Loucy (cell line): Measurements from ENCODE around the gene NOX5.

Source experiments
- H2AFZ ChIP-seq: fragments of 200-600 bp; sonication (generic); 2 replicates; pipeline ENCODE4 v1.6.0; 2016; ENCODE audit warnings: antibody characterized with exemption, mild to moderate bottlenecking, low read length, moderate library complexity
- H3F3A ChIP-seq: fragments of 200-600 bp; 2 replicates; pipeline ENCODE4 v1.6.0; 2016; ENCODE audit warnings: antibody characterized with exemption, low read depth, mild to moderate bottlenecking
- H3K27me3 ChIP-seq: fragments of 200-600 bp; sonication (generic); 2 replicates; pipeline ENCODE4 v1.6.1; 2014; ENCODE audit warnings: low read length, mild to moderate bottlenecking; ENCODE audit not compliant: insufficient read depth, poor library complexity, severe bottlenecking
- H3K36me3 ChIP-seq: fragments of 200-600 bp; sonication (generic); 2 replicates; pipeline ENCODE4 v1.6.1; 2016; ENCODE audit warnings: low read length; ENCODE audit not compliant: insufficient read depth
- H3K4me1 ChIP-seq: fragments of 200-600 bp; sonication (generic); 2 replicates; pipeline ENCODE4 v1.5.1; 2014; ENCODE audit warnings: low read length, mild to moderate bottlenecking; ENCODE audit not compliant: insufficient read depth, poor library complexity, severe bottlenecking
- H3K4me2 ChIP-seq: fragments of 200-600 bp; sonication (generic); 2 replicates; pipeline ENCODE4 v1.6.0; 2014; ENCODE audit warnings: antibody characterized with exemption, low read length, low read depth, mild to moderate bottlenecking; ENCODE audit not compliant: poor library complexity, severe bottlenecking
- H3K4me3 ChIP-seq: fragments of 200-600 bp; sonication (generic); 2 replicates; pipeline ENCODE4 v1.5.1; 2014; ENCODE audit warnings: low read length, mild to moderate bottlenecking, mixed read lengths; ENCODE audit not compliant: poor library complexity, severe bottlenecking
- H3K79me2 ChIP-seq: fragments of 200-600 bp; sonication (generic); 2 replicates; pipeline ENCODE4 v1.6.1; 2014; ENCODE audit warnings: low read length; ENCODE audit not compliant: insufficient read depth
- H3K9ac ChIP-seq: fragments of 200-600 bp; sonication (generic); 2 replicates; pipeline ENCODE4 v1.6.0; 2014; ENCODE audit warnings: mild to moderate bottlenecking, low read depth, low read length, moderate library complexity; ENCODE audit not compliant: poor library complexity, severe bottlenecking
- H3K9me2 ChIP-seq: fragments of 200-600 bp; sonication (generic); replicated peaks from 2 replicates; pipeline ENCODE4 v1.6.1; 2016; ENCODE audit warnings: low read depth, low read length, mixed read lengths
- H3K9me3 ChIP-seq: fragments of 200-600 bp; sonication (generic); 2 replicates; pipeline ENCODE4 v1.6.1; 2014; ENCODE audit warnings: mild to moderate bottlenecking, antibody characterized with exemption, low read length, low read depth; ENCODE audit not compliant: insufficient read depth
- H4K20me1 ChIP-seq: fragments of 200-600 bp; sonication (generic); 2 replicates; pipeline ENCODE4 v1.6.0; 2014; ENCODE audit warnings: antibody characterized with exemption, low read length, mild to moderate bottlenecking; ENCODE audit not compliant: insufficient read depth, poor library complexity, severe bottlenecking
- EZH2phosphoT487 ChIP-seq: fragments of 200-600 bp; IDR thresholded peaks from 2 replicates; pipeline ENCODE4 v1.6.1; 2018; ENCODE audit warnings: antibody characterized with exemption, mild to moderate bottlenecking, moderate library complexity, borderline replicate concordance
- TF ChIP-seq, protein P1 (sequence below): fragments of 200-600 bp; sonication (generic); conservative IDR thresholded peaks from 2 replicates; pipeline ENCODE4 v1.5.1; 2014; ENCODE audit warnings: mild to moderate bottlenecking, antibody characterized with exemption, low read length

Gene NOX5

GRCh38 chr15:69060041-69060481, 45.6 kb downstream of the NOX5 start:
- Histone ChIP-seq H3F3A (no peaks in the 10 kb centered on the region), H3K4me2 (no peak overlapping the region), H2AFZ (no peak overlapping the region), H3K9me2 (no peaks in the 10 kb centered on the region), H3K27me3 (no peaks in the 10 kb centered on the region), H3K9ac (no peak overlapping the region), H3K4me1 (no peaks in the 10 kb centered on the region), H3K79me2 (no peaks in the 10 kb centered on the region), H3K9me3 (no peaks in the 10 kb centered on the region), H3K4me3 (no peak overlapping the region), H3K36me3 (no peaks in the 10 kb centered on the region), H4K20me1 (no peaks in the 10 kb centered on the region)
- TF ChIP-seq, protein P1, sequence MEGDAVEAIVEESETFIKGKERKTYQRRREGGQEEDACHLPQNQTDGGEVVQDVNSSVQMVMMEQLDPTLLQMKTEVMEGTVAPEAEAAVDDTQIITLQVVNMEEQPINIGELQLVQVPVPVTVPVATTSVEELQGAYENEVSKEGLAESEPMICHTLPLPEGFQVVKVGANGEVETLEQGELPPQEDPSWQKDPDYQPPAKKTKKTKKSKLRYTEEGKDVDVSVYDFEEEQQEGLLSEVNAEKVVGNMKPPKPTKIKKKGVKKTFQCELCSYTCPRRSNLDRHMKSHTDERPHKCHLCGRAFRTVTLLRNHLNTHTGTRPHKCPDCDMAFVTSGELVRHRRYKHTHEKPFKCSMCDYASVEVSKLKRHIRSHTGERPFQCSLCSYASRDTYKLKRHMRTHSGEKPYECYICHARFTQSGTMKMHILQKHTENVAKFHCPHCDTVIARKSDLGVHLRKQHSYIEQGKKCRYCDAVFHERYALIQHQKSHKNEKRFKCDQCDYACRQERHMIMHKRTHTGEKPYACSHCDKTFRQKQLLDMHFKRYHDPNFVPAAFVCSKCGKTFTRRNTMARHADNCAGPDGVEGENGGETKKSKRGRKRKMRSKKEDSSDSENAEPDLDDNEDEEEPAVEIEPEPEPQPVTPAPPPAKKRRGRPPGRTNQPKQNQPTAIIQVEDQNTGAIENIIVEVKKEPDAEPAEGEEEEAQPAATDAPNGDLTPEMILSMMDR, result no peak
- TF ChIP-seq EZH2phosphoT487, result no peak

- Histone ChIP-seq H2AFZ (no peak overlapping the region), H3K4me2 (no peak overlapping the region), H3K4me3 (no peak overlapping the region), H3F3A (no peaks in the 10 kb centered on the region), H3K36me3 (no peaks in the 10 kb centered on the region), H3K9me2 (no peaks in the 10 kb centered on the region), H3K9ac (no peak overlapping the region), H3K27me3 (no peaks in the 10 kb centered on the region), H3K9me3 (no peaks in the 10 kb centered on the region), H3K79me2 (no peaks in the 10 kb centered on the region), H3K4me1 (no peaks in the 10 kb centered on the region), H4K20me1 (no peaks in the 10 kb centered on the region)
- TF ChIP-seq EZH2phosphoT487, result no peak
- TF ChIP-seq, protein P1, result no peak
Observed at GRCh38 chr15:69060744-69061143, 46.2 kb downstream of the NOX5 start.

- Histone ChIP-seq H3K4me2 (no peak overlapping the region), H3K9me3 (no peaks in the 10 kb centered on the region), H3K36me3 (no peaks in the 10 kb centered on the region), H2AFZ (no peak overlapping the region), H3K4me3 (no peak overlapping the region), H3F3A (no peaks in the 10 kb centered on the region), H3K27me3 (no peaks in the 10 kb centered on the region), H4K20me1 (no peaks in the 10 kb centered on the region), H3K4me1 (no peaks in the 10 kb centered on the region), H3K9me2 (no peaks in the 10 kb centered on the region), H3K9ac (no peak overlapping the region), H3K79me2 (no peaks in the 10 kb centered on the region)
- TF ChIP-seq EZH2phosphoT487, result no peak
- TF ChIP-seq, protein P1, result peak; percentile 33
Observed at GRCh38 chr15:69061414-69061842, 46.9 kb downstream of the NOX5 start.
